Lower leg skin (tissue), 4 donors: ENCODE measurements around the gene NLRP6. TPM values are rescaled to one million over a fixed set of nuclear protein-coding genes. Genes with fewer than 3 reads are reported as not detected.

Experiments used
- DNase-seq, 2 donors: peaks; one replicate each; pipeline ENCODE4 v3.0.0-alpha.2; 2019; ENCODE audit warnings: low spot score in 2 of 2
- H3K4me3 ChIP-seq: fragments of 200-600 bp; sonication (generic); 2 replicates; pipeline ENCODE4 v1.5.1; 2017; ENCODE audit warnings: mild to moderate bottlenecking, low read depth; ENCODE audit not compliant: poor library complexity, severe bottlenecking
- POLR2A ChIP-seq, 2 donors: fragments of 450-650 bp; IDR thresholded peaks; one replicate each; pipeline ENCODE4 v1.6.1; 2016 to 2017; ENCODE audit warnings: antibody characterized with exemption in 2 of 2, mild to moderate bottlenecking in 1 of 2, moderate library complexity in 1 of 2
- WGBS, 2 donors: methylation state at CpG; one replicate each; pipeline ENCODE4 v1.1.5; 2018; 5-methylcytosine and 5-hydroxymethylcytosine counted together
- intact Hi-C: fragments of 100-400 bp; cut with DNase I; formaldehyde crosslinking; loops from one replicate; pipeline ENCODE4 v1.15.0; 2023; ENCODE audit warnings: low total_unique reads
- total RNA-seq, 4 donors: library from RNA; depleted of rRNA; stranded (reverse); fragments of >200 nt; gene quantifications; one replicate each; pipeline ENCODE4 v1.1.0, GENCODE V29; 2016
- TF ChIP-seq, protein P1 (sequence below), 3 donors: fragments of 450-650 bp; IDR thresholded peaks; one replicate each; pipeline ENCODE4 v1.5.1; 2016; ENCODE audit warnings: antibody characterized with exemption in 3 of 3, mild to moderate bottlenecking in 3 of 3, moderate library complexity in 2 of 3

NLRP6 gene
- total RNA-seq, 4 donors from 2014 or later: 0.25 to 0.32 (median 0.27) TPM; not detected in 1

DNA sequence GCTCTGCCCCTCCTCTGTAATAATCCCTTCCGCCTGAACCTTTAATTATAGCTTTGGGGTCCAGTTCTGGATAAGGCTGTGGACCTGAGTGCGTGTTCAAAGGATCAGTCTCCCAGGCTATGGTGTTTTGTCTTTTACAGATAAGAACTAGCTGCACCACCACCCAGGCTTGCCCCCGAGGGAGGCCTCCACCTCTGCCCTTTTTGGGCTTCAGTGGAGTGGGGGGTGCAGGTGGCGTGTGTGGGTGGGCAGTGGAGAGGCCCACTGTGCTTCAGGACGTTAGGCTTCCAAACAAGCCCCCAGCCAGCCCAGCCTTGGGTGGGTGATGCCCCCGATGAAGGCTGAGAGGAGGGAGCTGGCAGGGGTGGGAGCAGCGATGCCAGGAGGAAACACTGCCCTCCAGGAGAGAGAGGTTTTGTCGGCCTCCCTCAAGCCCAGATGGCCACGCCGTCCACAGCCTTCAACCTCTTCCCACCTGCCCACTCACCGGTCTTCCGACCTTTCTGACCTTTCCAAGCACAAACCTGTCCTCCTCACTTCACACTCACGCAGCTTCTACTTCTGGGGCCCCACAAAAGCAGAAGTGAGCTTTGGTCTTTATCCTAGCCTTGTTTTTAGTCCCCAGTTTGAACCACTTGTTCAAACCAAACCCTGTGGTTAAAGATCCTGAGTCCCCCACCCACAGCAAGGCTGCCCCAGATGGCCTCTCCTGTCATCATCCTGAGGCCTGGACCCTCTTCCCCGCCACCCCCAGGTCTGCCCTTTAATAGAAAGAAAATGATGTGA, 21.1 kb upstream of the NLRP6 start:
- no peak overlapping the region for H3K4me3 ChIP-seq
- no peak for DNase-seq
- WGBS, 2 donors: 79 to 83% methylated on average over 14 of the region's 14 CpGs
- TF ChIP-seq, protein P1, sequence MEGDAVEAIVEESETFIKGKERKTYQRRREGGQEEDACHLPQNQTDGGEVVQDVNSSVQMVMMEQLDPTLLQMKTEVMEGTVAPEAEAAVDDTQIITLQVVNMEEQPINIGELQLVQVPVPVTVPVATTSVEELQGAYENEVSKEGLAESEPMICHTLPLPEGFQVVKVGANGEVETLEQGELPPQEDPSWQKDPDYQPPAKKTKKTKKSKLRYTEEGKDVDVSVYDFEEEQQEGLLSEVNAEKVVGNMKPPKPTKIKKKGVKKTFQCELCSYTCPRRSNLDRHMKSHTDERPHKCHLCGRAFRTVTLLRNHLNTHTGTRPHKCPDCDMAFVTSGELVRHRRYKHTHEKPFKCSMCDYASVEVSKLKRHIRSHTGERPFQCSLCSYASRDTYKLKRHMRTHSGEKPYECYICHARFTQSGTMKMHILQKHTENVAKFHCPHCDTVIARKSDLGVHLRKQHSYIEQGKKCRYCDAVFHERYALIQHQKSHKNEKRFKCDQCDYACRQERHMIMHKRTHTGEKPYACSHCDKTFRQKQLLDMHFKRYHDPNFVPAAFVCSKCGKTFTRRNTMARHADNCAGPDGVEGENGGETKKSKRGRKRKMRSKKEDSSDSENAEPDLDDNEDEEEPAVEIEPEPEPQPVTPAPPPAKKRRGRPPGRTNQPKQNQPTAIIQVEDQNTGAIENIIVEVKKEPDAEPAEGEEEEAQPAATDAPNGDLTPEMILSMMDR (IDR thresholded peaks at IDR 0.05): no peak
- no peak for TF ChIP-seq POLR2A (IDR thresholded peaks at IDR 0.05)
- intact Hi-C loops: loop anchor here (10.0 kb wide), 1 partner anchor 98 kb away; no protein-coding TSS in a partner anchor

DNA sequence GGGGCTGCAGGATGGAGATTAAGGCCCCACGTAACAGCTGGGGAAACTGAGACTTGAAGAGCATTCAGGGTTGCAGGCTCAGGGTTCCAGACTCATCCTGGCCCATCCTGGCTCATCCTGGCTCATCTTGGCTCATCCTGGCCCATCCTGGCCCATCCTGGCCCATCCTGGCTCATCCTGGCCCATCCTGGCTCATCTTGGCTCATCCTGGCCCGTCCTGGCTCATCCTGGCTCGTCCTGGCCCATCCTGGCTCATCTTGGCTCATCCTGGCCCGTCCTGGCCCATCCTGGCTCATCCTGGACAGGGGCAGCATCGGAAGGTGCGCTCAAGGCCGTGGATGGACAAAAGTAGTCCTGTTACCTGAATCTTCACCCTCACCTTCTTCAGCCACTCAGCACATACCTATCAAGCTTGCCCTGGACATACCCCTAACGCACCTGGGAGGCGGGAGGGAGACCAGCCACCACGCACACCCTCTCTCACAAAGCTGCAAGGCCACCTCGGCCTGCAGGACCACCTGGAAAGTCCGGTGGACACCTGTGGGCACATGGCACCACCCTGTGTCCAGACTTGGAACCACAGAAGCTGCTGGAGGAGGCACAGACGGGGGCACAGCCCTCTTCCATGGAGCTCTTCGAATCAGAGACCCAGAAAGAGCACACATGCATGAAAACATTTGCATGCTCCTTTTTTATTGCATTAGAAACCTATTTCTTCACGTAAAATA, 20.3 kb upstream of the NLRP6 start:
- TF ChIP-seq POLR2A (IDR thresholded peaks at IDR 0.05): no peak
- TF ChIP-seq, protein P1 (IDR thresholded peaks at IDR 0.05): no peak
- H3K4me3 ChIP-seq: no peak overlapping the region
- 75 to 80% methylated on average over 15 of the region's 15 CpGs for WGBS, 2 donors
- intact Hi-C loops: loop anchor here (10.0 kb wide), 1 partner anchor 97 kb away; no protein-coding TSS in a partner anchor
- DNase-seq: no peak

DNA sequence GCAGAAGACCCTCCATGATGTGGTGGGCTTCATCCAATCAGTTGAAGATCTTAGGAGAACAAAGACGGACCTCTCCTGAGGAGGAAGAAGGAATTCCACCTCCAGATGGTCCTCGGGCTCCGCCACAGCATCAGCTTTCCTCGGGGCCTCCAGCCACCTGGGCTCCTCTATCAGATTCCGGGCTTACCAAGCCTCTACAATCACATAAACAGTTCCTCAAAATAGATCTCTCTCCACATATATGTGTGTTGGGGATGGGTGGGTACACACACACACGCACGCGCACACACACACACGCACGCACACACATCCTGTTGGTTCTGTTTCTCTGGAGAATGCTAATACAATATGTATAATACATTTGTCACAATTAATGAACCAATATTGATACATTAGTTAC, 18.8 kb upstream of the NLRP6 start:
- TF ChIP-seq POLR2A (IDR thresholded peaks at IDR 0.05): no peak
- TF ChIP-seq, protein P1 (IDR thresholded peaks at IDR 0.05): no peak
- DNase-seq: no peak
- intact Hi-C loops: loop anchor here (10.0 kb wide), 1 partner anchor 95 kb away; no protein-coding TSS in a partner anchor
- H3K4me3 ChIP-seq: no peak overlapping the region
- 76 to 82% methylated on average over 10 of the region's 10 CpGs for WGBS, 2 donors

DNA sequence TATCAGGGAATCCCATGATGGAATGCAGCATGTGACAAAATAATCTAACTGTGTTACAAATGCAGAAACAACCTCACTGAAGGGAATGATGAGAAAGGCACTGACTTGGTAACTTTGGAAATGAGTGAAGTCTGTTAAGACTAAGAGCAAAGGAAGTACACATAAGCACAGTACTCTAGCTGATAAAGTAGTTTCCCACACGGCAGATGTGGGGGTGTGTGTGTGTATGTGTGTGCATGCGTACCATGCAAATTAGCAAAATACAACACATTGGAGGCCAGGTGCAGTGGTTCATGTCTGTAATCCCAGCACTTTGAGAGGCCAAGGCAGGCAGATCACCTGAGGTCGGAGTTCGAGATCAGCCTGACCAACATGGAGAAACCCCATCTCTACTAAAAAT, 16.6 kb upstream of the NLRP6 start:
- WGBS, 2 donors: 87 to 92% methylated on average over 4 of the region's 4 CpGs

DNA sequence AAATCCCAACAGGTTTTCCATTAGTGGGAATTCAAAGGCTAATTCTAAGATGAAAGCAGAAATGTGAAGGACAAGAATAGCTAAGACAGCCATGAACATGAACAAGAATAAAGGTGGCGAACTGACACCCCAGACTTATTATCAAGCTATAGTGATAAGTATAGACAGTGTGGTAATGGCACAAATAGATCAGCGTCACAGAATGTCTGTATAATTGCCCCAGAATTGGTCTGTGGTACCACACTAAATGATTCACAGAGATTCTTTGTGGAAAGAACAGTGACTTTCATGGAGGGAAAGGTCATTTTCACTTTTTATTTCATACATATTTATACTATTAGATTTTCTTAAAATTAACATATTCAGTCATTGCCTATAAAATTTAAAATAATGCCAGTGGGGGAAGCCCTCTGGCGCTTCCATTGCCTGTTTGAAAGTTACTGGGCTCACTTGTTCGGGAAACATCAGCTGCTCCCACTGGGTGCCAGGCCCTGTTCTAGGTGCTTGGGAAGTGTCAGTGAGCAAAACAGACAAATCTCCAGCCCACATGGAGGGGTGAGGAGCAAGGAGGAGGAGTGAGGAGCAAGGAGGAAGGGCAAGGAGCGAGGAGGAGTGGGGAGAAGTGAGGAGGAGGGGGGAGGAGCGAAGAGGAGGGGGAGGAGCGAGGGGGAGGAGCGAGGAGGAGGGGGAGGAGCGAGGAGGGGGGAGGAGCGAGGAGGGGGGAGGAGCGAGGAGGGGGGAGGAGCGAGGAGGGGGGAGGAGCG, 11.3 kb upstream of the NLRP6 start:
- DNase-seq: peak; percentile 43 to 86
- no peak for TF ChIP-seq POLR2A (IDR thresholded peaks at IDR 0.05)
- TF ChIP-seq, protein P1 (IDR thresholded peaks at IDR 0.05): no peak
- WGBS, 2 donors: 57 to 58% methylated on average over 5 to 6 of the region's 13 CpGs
- intact Hi-C loops: no loop called here
- H3K4me3 ChIP-seq: no peak overlapping the region

More for the DNA sequence above, 16.6 kb upstream of the NLRP6 start:
- DNase-seq: no peak
- no peak overlapping the region for H3K4me3 ChIP-seq
- no peak for TF ChIP-seq POLR2A (IDR thresholded peaks at IDR 0.05)
- TF ChIP-seq, protein P1 (IDR thresholded peaks at IDR 0.05): no peak
- intact Hi-C loops: no loop called here
